Trophoblast cell (in vitro differentiated cells and primary cell): ENCODE results near the gene LIPK.

ENCODE experiments used
- DNase-seq, 2 donors: peaks; one replicate each; pipeline ENCODE4 v3.0.0-alpha.2; 2016
- H2AFZ ChIP-seq: 2 replicates; pipeline ENCODE4 v1.6.1; 2013; ENCODE audit warnings: low read length, moderate library complexity, mild to moderate bottlenecking; ENCODE audit not compliant: insufficient read depth, poor library complexity
- H2AK5ac ChIP-seq: 2 replicates; pipeline ENCODE4 v1.6.1; 2013; ENCODE audit warnings: mild to moderate bottlenecking, low read length
- H2BK120ac ChIP-seq: 2 replicates; pipeline ENCODE4 v1.6.1; 2013; ENCODE audit warnings: low read length, mild to moderate bottlenecking, moderate library complexity; ENCODE audit not compliant: insufficient read depth, poor library complexity
- H2BK12ac ChIP-seq: 2 replicates; pipeline ENCODE4 v1.6.1; 2013; ENCODE audit warnings: mild to moderate bottlenecking, low read length, moderate library complexity
- H2BK5ac ChIP-seq: 2 replicates; pipeline ENCODE4 v1.6.1; 2013; ENCODE audit warnings: low read length, low read depth, moderate library complexity, mild to moderate bottlenecking; ENCODE audit not compliant: poor library complexity
- H3K14ac ChIP-seq: 2 replicates; pipeline ENCODE4 v1.6.1; 2013; ENCODE audit warnings: mild to moderate bottlenecking, low read length
- H3K18ac ChIP-seq: 2 replicates; pipeline ENCODE4 v1.6.1; 2013; ENCODE audit warnings: mild to moderate bottlenecking, low read length
- H3K23ac ChIP-seq: 2 replicates; pipeline ENCODE4 v1.6.1; 2013; ENCODE audit warnings: low read length
- H3K27ac ChIP-seq: 2 replicates; pipeline ENCODE4 v1.5.1; 2013; ENCODE audit warnings: low read depth, mild to moderate bottlenecking, inconsistent platforms, low read length, moderate library complexity
- H3K27me3 ChIP-seq: 2 replicates; pipeline ENCODE4 v1.6.1; 2013; ENCODE audit warnings: inconsistent platforms, mild to moderate bottlenecking, low read length, moderate library complexity; ENCODE audit not compliant: insufficient read depth
- H3K36me3 ChIP-seq, 2 experiments: 1 replicate in 1 of 2; 2 replicates in 1 of 2; pipeline ENCODE4 v1.6.1; 2013; ENCODE audit warnings: low read length in 2 of 2, mild to moderate bottlenecking in 2 of 2, moderate library complexity in 1 of 2; ENCODE audit not compliant: insufficient read depth in 2 of 2, control insufficient read depth in 1 of 2
- H3K4ac ChIP-seq: 2 replicates; pipeline ENCODE4 v1.6.1; 2013; ENCODE audit warnings: low read depth, mild to moderate bottlenecking, low read length, moderate library complexity
- H3K4me1 ChIP-seq, 2 experiments: 1 replicate in 1 of 2; 2 replicates in 1 of 2; pipeline ENCODE4 v1.6.1; 2013; ENCODE audit warnings: low read length in 2 of 2, mild to moderate bottlenecking in 2 of 2, moderate library complexity in 1 of 2; ENCODE audit not compliant: insufficient read depth in 2 of 2, control insufficient read depth in 1 of 2
- H3K4me2 ChIP-seq: 2 replicates; pipeline ENCODE4 v1.6.1; 2013; ENCODE audit warnings: inconsistent platforms, mild to moderate bottlenecking, low read length, moderate library complexity
- H3K4me3 ChIP-seq: 2 replicates; pipeline ENCODE4 v1.5.1; 2013; ENCODE audit warnings: mild to moderate bottlenecking, low read depth, low read length, inconsistent platforms
- H3K79me1 ChIP-seq: one replicate; pipeline ENCODE4 v1.6.1; 2013; ENCODE audit warnings: low read length
- H3K79me2 ChIP-seq: 2 replicates; pipeline ENCODE4 v1.6.1; 2013; ENCODE audit warnings: low read length, mild to moderate bottlenecking; ENCODE audit not compliant: control insufficient read depth, insufficient read depth, poor library complexity
- H3K9ac ChIP-seq: 2 replicates; pipeline ENCODE4 v1.6.1; 2013; ENCODE audit warnings: mild to moderate bottlenecking, low read length
- H3K9me3 ChIP-seq: 2 replicates; pipeline ENCODE4 v1.6.1; 2013; ENCODE audit warnings: low read depth, mild to moderate bottlenecking, control low read depth, inconsistent platforms, low read length; ENCODE audit not compliant: insufficient read depth
- H4K12ac ChIP-seq: 2 replicates; pipeline ENCODE4 v1.6.1; 2013; ENCODE audit warnings: low read depth, mild to moderate bottlenecking, low read length, moderate library complexity
- H4K8ac ChIP-seq: 2 replicates; pipeline ENCODE4 v1.6.1; 2013; ENCODE audit warnings: low read depth, mild to moderate bottlenecking, low read length, moderate library complexity
- H4K91ac ChIP-seq: one replicate; pipeline ENCODE4 v1.6.1; 2013; ENCODE audit warnings: low read depth, mild to moderate bottlenecking, low read length, moderate library complexity
- WGBS: extraction: QIAGEN DNeasy Blood & Tissue Kit; methylation state at CpG from one replicate; pipeline ENCODE4 v1.1.7; 2013; ENCODE audit warnings: missing lambda C conversion rate; ENCODE audit not compliant: insufficient read length, insufficient coverage; ENCODE audit errors: extremely low coverage; 5-methylcytosine and 5-hydroxymethylcytosine counted together

LIPK gene

GRCh38 chr10:88682491-88682890 lies 23.6 kb upstream of the LIPK start:
- Histone ChIP-seq H3K79me2 (no peaks in the 10 kb centered on the region), H3K4me3 (no peak overlapping the region), H3K23ac (no peak overlapping the region), H3K27me3 (no peaks in the 10 kb centered on the region), H3K14ac (no peak overlapping the region), H3K4ac (no peak overlapping the region), H3K18ac (no peak overlapping the region), H3K4me1 (no peaks in the 10 kb centered on the region), H3K27ac (no peak overlapping the region), H3K9me3 (no peaks in the 10 kb centered on the region), H2AK5ac (no peak overlapping the region), H3K4me2 (no peak overlapping the region), H2AFZ (no peak overlapping the region), H2BK5ac (no peak overlapping the region), H4K12ac (no peak overlapping the region), H2BK12ac (no peak overlapping the region), H4K8ac (no peak overlapping the region), H3K9ac (no peak overlapping the region), H3K36me3 (no peaks in the 10 kb centered on the region), H2BK120ac (no peak overlapping the region), H4K91ac (no peak overlapping the region), H3K79me1 (no peaks in the 10 kb centered on the region)
- WGBS = no CpG with 5 or more reads among the region's 4 CpGs
- no peak for DNase-seq

GRCh38 chr10:88687853-88688467 lies 18.1 kb upstream of the LIPK start:
- no peak overlapping the region for H4K12ac ChIP-seq
- no peak overlapping the region for H2AK5ac ChIP-seq
- no peak overlapping the region for H3K27ac ChIP-seq
- H4K91ac ChIP-seq = no peak overlapping the region
- H3K23ac ChIP-seq = no peak overlapping the region
- no peak overlapping the region for H2AFZ ChIP-seq
- H3K4me2 ChIP-seq = no peak overlapping the region
- peak in 1 of 2 donors; percentile 51 for DNase-seq
- no peak overlapping the region for H2BK5ac ChIP-seq
- no peaks in the 10 kb centered on the region for H3K36me3 ChIP-seq
- no peak overlapping the region for H3K4ac ChIP-seq
- H2BK120ac ChIP-seq = no peak overlapping the region
- no peaks in the 10 kb centered on the region for H3K9me3 ChIP-seq
- no peak overlapping the region for H3K14ac ChIP-seq
- H3K79me1 ChIP-seq = no peaks in the 10 kb centered on the region
- H4K8ac ChIP-seq = no peak overlapping the region
- no peak overlapping the region for H3K4me3 ChIP-seq
- H3K9ac ChIP-seq = no peak overlapping the region
- H3K27me3 ChIP-seq = no peaks in the 10 kb centered on the region
- H3K4me1 ChIP-seq = no peaks in the 10 kb centered on the region
- no peaks in the 10 kb centered on the region for H3K79me2 ChIP-seq
- H3K18ac ChIP-seq = no peak overlapping the region
- no peak overlapping the region for H2BK12ac ChIP-seq

- no CpG with 5 or more reads among the region's 6 CpGs for WGBS
- H3K18ac ChIP-seq = no peak overlapping the region
Observed at GRCh38 chr10:88689366-88689765, 16.7 kb upstream of the LIPK start.

GRCh38 chr10:88693392-88694020 lies 12.5 kb upstream of the LIPK start:
- Histone ChIP-seq H3K23ac (no peak overlapping the region), H3K36me3 (no peaks in the 10 kb centered on the region), H4K8ac (no peak overlapping the region), H3K4me1 (no peaks in the 10 kb centered on the region), H3K9me3 (no peaks in the 10 kb centered on the region), H3K18ac (no peak overlapping the region), H3K9ac (no peak overlapping the region), H3K4me2 (no peak overlapping the region), H3K14ac (no peak overlapping the region), H4K91ac (no peak overlapping the region), H3K4me3 (no peak overlapping the region), H2AFZ (no peak overlapping the region), H2AK5ac (no peak overlapping the region), H3K79me2 (no peaks in the 10 kb centered on the region), H2BK5ac (no peak overlapping the region), H3K27ac (no peak overlapping the region), H2BK12ac (no peak overlapping the region), H3K4ac (no peak overlapping the region), H3K79me1 (no peaks in the 10 kb centered on the region), H2BK120ac (no peak overlapping the region), H3K27me3 (peaks cover 4% of the 10 kb centered on the region), H4K12ac (no peak overlapping the region)
- WGBS = no CpG with 5 or more reads among the region's 4 CpGs
- DNase-seq = peak; percentile 15 to 72

More at GRCh38 chr10:88689366-88689765, 16.7 kb upstream of the LIPK start:
- peak; percentile 87 to 90 for DNase-seq
- H2BK5ac ChIP-seq = no peak overlapping the region
- H2AK5ac ChIP-seq = no peak overlapping the region
- H2BK12ac ChIP-seq = no peak overlapping the region
- H3K9me3 ChIP-seq = no peaks in the 10 kb centered on the region
- H3K79me1 ChIP-seq = no peaks in the 10 kb centered on the region
- H3K9ac ChIP-seq = no peak overlapping the region
- no peaks in the 10 kb centered on the region for H3K4me1 ChIP-seq
- H4K91ac ChIP-seq = no peak overlapping the region
- H4K12ac ChIP-seq = no peak overlapping the region
- H3K27ac ChIP-seq = no peak overlapping the region
- H2AFZ ChIP-seq = no peak overlapping the region
- H3K4me2 ChIP-seq = no peak overlapping the region
- no peaks in the 10 kb centered on the region for H3K36me3 ChIP-seq
- no peaks in the 10 kb centered on the region for H3K79me2 ChIP-seq
- H3K4me3 ChIP-seq = no peak overlapping the region
- H3K27me3 ChIP-seq = no peaks in the 10 kb centered on the region
- no peak overlapping the region for H3K23ac ChIP-seq
- no peak overlapping the region for H4K8ac ChIP-seq
- H3K14ac ChIP-seq = no peak overlapping the region
- no peak overlapping the region for H2BK120ac ChIP-seq
- H3K4ac ChIP-seq = no peak overlapping the region
